Measurements from ENCODE around the gene VGF. TPM values are rescaled to one million over a fixed set of nuclear protein-coding genes. Genes with fewer than 3 reads are reported as not detected.

Gene VGF
- total RNA-seq, 1 experiment from 2014 or later: 1.2 TPM

DNA sequence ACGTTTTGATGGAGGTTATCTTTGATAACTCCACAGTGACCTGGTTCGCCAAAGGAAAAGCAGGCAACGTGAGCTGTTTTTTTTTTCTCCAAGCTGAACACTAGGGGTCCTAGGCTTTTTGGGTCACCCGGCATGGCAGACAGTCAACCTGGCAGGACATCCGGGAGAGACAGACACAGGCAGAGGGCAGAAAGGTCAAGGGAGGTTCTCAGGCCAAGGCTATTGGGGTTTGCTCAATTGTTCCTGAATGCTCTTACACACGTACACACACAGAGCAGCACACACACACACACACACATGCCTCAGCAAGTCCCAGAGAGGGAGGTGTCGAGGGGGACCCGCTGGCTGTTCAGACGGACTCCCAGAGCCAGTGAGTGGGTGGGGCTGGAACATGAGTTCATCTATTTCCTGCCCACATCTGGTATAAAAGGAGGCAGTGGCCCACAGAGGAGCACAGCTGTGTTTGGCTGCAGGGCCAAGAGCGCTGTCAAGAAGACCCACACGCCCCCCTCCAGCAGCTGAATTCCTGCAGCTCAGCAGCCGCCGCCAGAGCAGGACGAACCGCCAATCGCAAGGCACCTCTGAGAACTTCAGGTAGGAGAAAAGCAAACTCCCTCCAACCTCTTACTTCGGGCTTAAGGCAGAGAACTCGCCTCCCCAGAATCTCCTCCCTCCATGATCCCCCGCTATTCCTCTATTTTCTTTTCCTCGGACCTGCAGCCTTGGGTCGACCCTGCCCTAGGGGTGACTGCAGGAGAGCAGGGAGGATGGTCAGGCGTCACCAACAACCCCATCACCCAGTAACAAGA, 38.5 kb downstream of the VGF start, which contains the start of gene SERPINE1:
SERPINE1 (plus strand) TSS at position 454 of the 809 bp plus-strand sequence. CDS start 1,290 bp downstream, outside the sequence.
- Histone ChIP-seq H3K9me3 (no peaks in the 10 kb centered on the region), H3K36me3 (ENCODE audit: control insufficient read depth, insufficient read depth, low read length) (no peaks in the 10 kb centered on the region), H3K4me3 (ENCODE audit: low read depth, low read length) (no peak within 1 kb of the TSS), H3K27me3 (replicated peaks; ENCODE audit: control insufficient read depth, insufficient read depth, low read length) (no peaks in the 10 kb centered on the region), H3K4me1 (peaks cover 15% of the 10 kb centered on the region)
- DNase-seq: no peak
- ChIA-PET CTCF (interaction anchor here (0.6 to 1.0 kb wide), 5 partner anchors 11 to 237 kb away, joined by 3 to 4 read pairs (median 3); partner anchors contain the start of genes PLOD3, UFSP1 and ZNHIT1), POLR2A (no interaction called here)
- intact Hi-C loops (cut with micrococcal nuclease; ENCODE audit: unreplicated experiment): no loop called here
- no TSS peak for BruUV-seq (replicated peaks)
- H3K36me3 Mint-ChIP-seq (ENCODE audit: insufficient read depth, unreplicated experiment): no peaks in the 10 kb centered on the region
- H3K27me3 Mint-ChIP-seq (ENCODE audit: insufficient read depth, unreplicated experiment): no peaks in the 10 kb centered on the region
- H3K27ac Mint-ChIP-seq (ENCODE audit: unreplicated experiment): no peak within 1 kb of the TSS
- peaks cover 18% of the 10 kb centered on the region for H3K4me1 Mint-ChIP-seq (ENCODE audit: low read depth, unreplicated experiment)
- H3K4me3 Mint-ChIP-seq (ENCODE audit: unreplicated experiment): no peak within 1 kb of the TSS
- TF ChIP-seq, protein P1, sequence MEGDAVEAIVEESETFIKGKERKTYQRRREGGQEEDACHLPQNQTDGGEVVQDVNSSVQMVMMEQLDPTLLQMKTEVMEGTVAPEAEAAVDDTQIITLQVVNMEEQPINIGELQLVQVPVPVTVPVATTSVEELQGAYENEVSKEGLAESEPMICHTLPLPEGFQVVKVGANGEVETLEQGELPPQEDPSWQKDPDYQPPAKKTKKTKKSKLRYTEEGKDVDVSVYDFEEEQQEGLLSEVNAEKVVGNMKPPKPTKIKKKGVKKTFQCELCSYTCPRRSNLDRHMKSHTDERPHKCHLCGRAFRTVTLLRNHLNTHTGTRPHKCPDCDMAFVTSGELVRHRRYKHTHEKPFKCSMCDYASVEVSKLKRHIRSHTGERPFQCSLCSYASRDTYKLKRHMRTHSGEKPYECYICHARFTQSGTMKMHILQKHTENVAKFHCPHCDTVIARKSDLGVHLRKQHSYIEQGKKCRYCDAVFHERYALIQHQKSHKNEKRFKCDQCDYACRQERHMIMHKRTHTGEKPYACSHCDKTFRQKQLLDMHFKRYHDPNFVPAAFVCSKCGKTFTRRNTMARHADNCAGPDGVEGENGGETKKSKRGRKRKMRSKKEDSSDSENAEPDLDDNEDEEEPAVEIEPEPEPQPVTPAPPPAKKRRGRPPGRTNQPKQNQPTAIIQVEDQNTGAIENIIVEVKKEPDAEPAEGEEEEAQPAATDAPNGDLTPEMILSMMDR (IDR thresholded peaks at IDR 0.05; ENCODE audit: insufficient read depth in 1 of 2, low read depth in 1 of 2, low read length in 1 of 2, severe bottlenecking in 1 of 2, unreplicated experiment in 1 of 2): peak; percentile 15 to 19
- no peaks in the 10 kb centered on the region for H3K9me3 Mint-ChIP-seq (ENCODE audit: unreplicated experiment)

- CTCF ChIA-PET: interaction anchor here (0.6 to 1.0 kb wide), 4 partner anchors 12 to 237 kb away, joined by 3 to 4 read pairs (median 3); partner anchors contain the start of genes PLOD3, UFSP1 and ZNHIT1
- Mint-ChIP-seq H3K27me3 (ENCODE audit: insufficient read depth, unreplicated experiment) (no peaks in the 10 kb centered on the region), H3K9me3 (ENCODE audit: unreplicated experiment) (no peaks in the 10 kb centered on the region), H3K27ac (ENCODE audit: unreplicated experiment) (no peak overlapping the region), H3K4me1 (ENCODE audit: low read depth, unreplicated experiment) (peaks cover 20% of the 10 kb centered on the region), H3K4me3 (ENCODE audit: unreplicated experiment) (no peak overlapping the region), H3K36me3 (ENCODE audit: insufficient read depth, unreplicated experiment) (no peaks in the 10 kb centered on the region)
- DNase-seq: no peak
- Histone ChIP-seq H3K36me3 (ENCODE audit: control insufficient read depth, insufficient read depth, low read length) (no peaks in the 10 kb centered on the region), H3K27me3 (replicated peaks; ENCODE audit: control insufficient read depth, insufficient read depth, low read length) (no peaks in the 10 kb centered on the region), H3K9me3 (no peaks in the 10 kb centered on the region), H3K4me3 (ENCODE audit: low read depth, low read length) (no peak overlapping the region), H3K4me1 (peaks cover 23% of the 10 kb centered on the region)
- POLR2A ChIA-PET: no interaction called here
- no TSS peak for BruUV-seq (replicated peaks)
- intact Hi-C loops (cut with micrococcal nuclease; ENCODE audit: unreplicated experiment): no loop called here
- TF ChIP-seq, protein P1 (IDR thresholded peaks at IDR 0.05; ENCODE audit: insufficient read depth in 1 of 2, low read depth in 1 of 2, low read length in 1 of 2, severe bottlenecking in 1 of 2, unreplicated experiment in 1 of 2): no peak
Measured at GRCh38 chr7:101125989-101126650, 39.2 kb downstream of the VGF start.

- no peaks in the 10 kb centered on the region for H3K9me3 Mint-ChIP-seq (ENCODE audit: unreplicated experiment)
- no peak overlapping the region for H3K4me3 ChIP-seq (ENCODE audit: low read depth, low read length)
- ChIA-PET POLR2A (interaction anchor here (0.7 kb wide), 1 partner anchor 58 kb away, joined by 4 read pairs; no protein-coding TSS in a partner anchor), CTCF (interaction anchor here (0.6 kb wide), 1 partner anchor 18 kb away, joined by 3 read pairs; no protein-coding TSS in a partner anchor)
- H3K27me3 ChIP-seq (replicated peaks; ENCODE audit: control insufficient read depth, insufficient read depth, low read length): no peaks in the 10 kb centered on the region
- H3K4me3 Mint-ChIP-seq (ENCODE audit: unreplicated experiment): no peak overlapping the region
- peaks cover 23% of the 10 kb centered on the region for H3K4me1 ChIP-seq
- peak overlapping the region; percentile 17 for H3K27ac Mint-ChIP-seq (ENCODE audit: unreplicated experiment)
- BruUV-seq (replicated peaks): no TSS peak
- TF ChIP-seq, protein P1 (IDR thresholded peaks at IDR 0.05; ENCODE audit: insufficient read depth in 1 of 2, low read depth in 1 of 2, low read length in 1 of 2, severe bottlenecking in 1 of 2, unreplicated experiment in 1 of 2): no peak
- intact Hi-C loops (cut with micrococcal nuclease; ENCODE audit: unreplicated experiment): no loop called here
- H3K4me1 Mint-ChIP-seq (ENCODE audit: low read depth, unreplicated experiment): peaks cover 20% of the 10 kb centered on the region
- DNase-seq: no peak
- no peaks in the 10 kb centered on the region for H3K9me3 ChIP-seq
- no peaks in the 10 kb centered on the region for H3K36me3 ChIP-seq (ENCODE audit: control insufficient read depth, insufficient read depth, low read length)
- H3K27me3 Mint-ChIP-seq (ENCODE audit: insufficient read depth, unreplicated experiment): no peaks in the 10 kb centered on the region
- no peaks in the 10 kb centered on the region for H3K36me3 Mint-ChIP-seq (ENCODE audit: insufficient read depth, unreplicated experiment)
Measured at GRCh38 chr7:101124376-101125056, 40.9 kb downstream of the VGF start.

Data from Caco-2 (cell line).